Uterus (tissue), 4 donors: ENCODE measurements around the gene GRIK4. TPM values are rescaled to one million over a fixed set of nuclear protein-coding genes. Genes with fewer than 3 reads are reported as not detected.

ENCODE experiments used
- DNase-seq, 2 donors: peaks; one replicate each; pipeline ENCODE4 v3.0.0-alpha.2; 2019 to 2020
- H3K27ac ChIP-seq, 2 donors: fragments of 200-600 bp; sonication (generic); 1 replicate in 1 of 2; 2 replicates in 1 of 2; pipeline ENCODE4 v1.5.1; 2016 to 2018
- H3K27me3 ChIP-seq, 2 donors: fragments of 200-600 bp; sonication (generic); one replicate each; pipeline ENCODE4 v1.5.1; 2018 to 2019; ENCODE audit warnings: control low read depth in 1 of 2
- H3K36me3 ChIP-seq, 2 donors: fragments of 200-600 bp; sonication (generic); one replicate each; pipeline ENCODE4 v1.5.1; 2019; ENCODE audit warnings: control low read depth in 1 of 2
- H3K4me1 ChIP-seq, 2 donors: fragments of 200-600 bp; sonication (generic); one replicate each; pipeline ENCODE4 v1.5.1; 2018 to 2019; ENCODE audit warnings: control low read depth in 1 of 2
- H3K4me3 ChIP-seq, 2 donors: fragments of 200-600 bp; sonication (generic); 1 replicate in 1 of 2; 2 replicates in 1 of 2; pipeline ENCODE4 v1.5.1; 2018 to 2019; ENCODE audit warnings: mild to moderate bottlenecking in 1 of 2
- H3K9me3 ChIP-seq, 2 donors: fragments of 200-600 bp; sonication (generic); one replicate each; pipeline ENCODE4 v1.5.1; 2019; ENCODE audit warnings: control low read depth in 1 of 2
- POLR2A ChIP-seq, 2 donors: fragments of 450-650 bp; IDR thresholded peaks; one replicate each; pipeline ENCODE4 v1.6.1; 2016; ENCODE audit warnings: antibody characterized with exemption in 2 of 2, mild to moderate bottlenecking in 1 of 2, moderate library complexity in 1 of 2
- intact Hi-C: fragments of 100-400 bp; cut with DNase I; formaldehyde crosslinking; loops from one replicate; pipeline ENCODE4 v1.15.1; 2023; ENCODE audit warnings: low total_unique reads
- total RNA-seq, 4 donors: library from RNA; depleted of rRNA in 3 of 4; stranded (reverse); fragments of >200 nt in 3 of 4; gene quantifications; one replicate each; pipeline versions ENCODE4 v1.1.0 to v1.2.4, GENCODE V29; 2014 to 2023
- TF ChIP-seq, protein P1 (sequence below), 4 experiments: fragments of 200-600 bp in 2 of 4; fragments of 450-650 bp in 2 of 4; sonication (generic) in 2 of 4; IDR thresholded peaks; one replicate each; pipeline ENCODE4 v1.5.1; 2016 to 2019; ENCODE audit warnings: antibody characterized with exemption in 4 of 4, mild to moderate bottlenecking in 2 of 4, moderate library complexity in 1 of 4
- donor health status: DM: yes; HTN: yes; CAD: no.

The GRIK4 gene
- total RNA-seq, 4 donors from 2014 or later: 0.28 to 1.1 TPM; not detected in 2

- Histone ChIP-seq H3K27me3 (no peaks in the 10 kb centered on the region), H3K27ac (no peak overlapping the region), H3K36me3 (no peaks in the 10 kb centered on the region), H3K4me3 (no peak overlapping the region), H3K9me3 (no peaks in the 10 kb centered on the region), H3K4me1 (no peaks in the 10 kb centered on the region)
- DNase-seq: no peak
- intact Hi-C loops: no loop called here
- TF ChIP-seq, protein P1, sequence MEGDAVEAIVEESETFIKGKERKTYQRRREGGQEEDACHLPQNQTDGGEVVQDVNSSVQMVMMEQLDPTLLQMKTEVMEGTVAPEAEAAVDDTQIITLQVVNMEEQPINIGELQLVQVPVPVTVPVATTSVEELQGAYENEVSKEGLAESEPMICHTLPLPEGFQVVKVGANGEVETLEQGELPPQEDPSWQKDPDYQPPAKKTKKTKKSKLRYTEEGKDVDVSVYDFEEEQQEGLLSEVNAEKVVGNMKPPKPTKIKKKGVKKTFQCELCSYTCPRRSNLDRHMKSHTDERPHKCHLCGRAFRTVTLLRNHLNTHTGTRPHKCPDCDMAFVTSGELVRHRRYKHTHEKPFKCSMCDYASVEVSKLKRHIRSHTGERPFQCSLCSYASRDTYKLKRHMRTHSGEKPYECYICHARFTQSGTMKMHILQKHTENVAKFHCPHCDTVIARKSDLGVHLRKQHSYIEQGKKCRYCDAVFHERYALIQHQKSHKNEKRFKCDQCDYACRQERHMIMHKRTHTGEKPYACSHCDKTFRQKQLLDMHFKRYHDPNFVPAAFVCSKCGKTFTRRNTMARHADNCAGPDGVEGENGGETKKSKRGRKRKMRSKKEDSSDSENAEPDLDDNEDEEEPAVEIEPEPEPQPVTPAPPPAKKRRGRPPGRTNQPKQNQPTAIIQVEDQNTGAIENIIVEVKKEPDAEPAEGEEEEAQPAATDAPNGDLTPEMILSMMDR (IDR thresholded peaks at IDR 0.05): no peak
- no peak for TF ChIP-seq POLR2A (IDR thresholded peaks at IDR 0.05)
Observed at GRCh38 chr11:120773501-120774031, 262.0 kb downstream of the GRIK4 start.

GRCh38 chr11:120774591-120775386 is 263.2 kb downstream of the GRIK4 start:
- no peaks in the 10 kb centered on the region for H3K4me1 ChIP-seq
- no peaks in the 10 kb centered on the region for H3K36me3 ChIP-seq
- H3K27ac ChIP-seq: no peak overlapping the region
- intact Hi-C loops: no loop called here
- H3K27me3 ChIP-seq: no peaks in the 10 kb centered on the region
- no peak for TF ChIP-seq POLR2A (IDR thresholded peaks at IDR 0.05)
- TF ChIP-seq, protein P1 (IDR thresholded peaks at IDR 0.05): no peak
- H3K9me3 ChIP-seq: no peaks in the 10 kb centered on the region
- H3K4me3 ChIP-seq: no peak overlapping the region
- no peak for DNase-seq

DNA sequence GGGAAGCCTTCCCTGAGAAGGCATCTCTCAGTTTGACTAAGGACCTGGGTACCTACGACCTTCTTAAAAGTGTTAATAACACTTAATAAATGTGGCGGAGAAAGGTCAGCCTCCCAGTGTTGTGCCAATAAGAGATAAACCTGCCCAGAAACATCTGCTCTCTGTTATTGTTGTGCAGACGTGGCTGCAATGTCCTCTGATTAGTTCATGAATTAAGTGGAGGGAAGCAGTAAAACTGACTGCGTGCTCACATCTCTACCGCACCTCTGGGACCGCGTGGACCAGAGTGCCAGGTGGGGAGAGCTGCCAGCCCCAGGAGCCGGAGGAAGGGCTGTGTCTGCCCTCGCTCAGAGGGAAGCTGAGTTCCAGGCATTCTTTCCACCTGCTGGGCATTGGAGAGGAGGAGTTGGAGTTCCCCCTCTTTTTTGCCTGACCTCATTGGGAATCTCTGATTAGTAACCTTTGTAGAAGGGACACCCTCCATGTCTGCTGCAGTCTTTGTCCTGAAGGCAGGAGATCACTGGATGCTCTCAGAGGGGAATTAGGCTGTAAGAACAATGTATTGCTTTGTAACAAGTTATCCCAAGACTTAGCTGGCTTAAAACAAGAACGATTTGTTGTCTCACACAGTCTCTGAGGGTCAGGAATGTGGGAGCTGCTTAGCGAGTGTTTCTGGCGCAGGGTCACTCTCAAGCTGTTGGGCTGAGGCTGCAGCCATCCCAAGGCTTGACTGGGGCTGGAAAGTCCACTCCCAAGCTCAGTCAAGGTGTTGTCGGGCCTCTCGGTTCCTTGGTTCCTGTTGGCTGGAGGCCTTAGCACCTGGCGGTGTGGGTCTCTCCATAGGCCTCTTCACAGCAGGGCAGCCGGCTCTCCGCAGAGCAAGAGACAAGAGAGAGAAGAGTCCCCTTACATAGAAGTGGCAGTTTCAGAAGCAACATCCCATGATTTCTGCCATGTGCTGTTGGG is 264.7 kb downstream of the GRIK4 start:
- no peak overlapping the region for H3K4me3 ChIP-seq
- no peaks in the 10 kb centered on the region for H3K9me3 ChIP-seq
- TF ChIP-seq, protein P1 (IDR thresholded peaks at IDR 0.05): no peak
- TF ChIP-seq POLR2A (IDR thresholded peaks at IDR 0.05): no peak
- H3K27ac ChIP-seq: no peak overlapping the region
- DNase-seq: no peak
- no peaks in the 10 kb centered on the region for H3K27me3 ChIP-seq
- no peaks in the 10 kb centered on the region for H3K36me3 ChIP-seq
- intact Hi-C loops: no loop called here
- H3K4me1 ChIP-seq: no peaks in the 10 kb centered on the region

DNA sequence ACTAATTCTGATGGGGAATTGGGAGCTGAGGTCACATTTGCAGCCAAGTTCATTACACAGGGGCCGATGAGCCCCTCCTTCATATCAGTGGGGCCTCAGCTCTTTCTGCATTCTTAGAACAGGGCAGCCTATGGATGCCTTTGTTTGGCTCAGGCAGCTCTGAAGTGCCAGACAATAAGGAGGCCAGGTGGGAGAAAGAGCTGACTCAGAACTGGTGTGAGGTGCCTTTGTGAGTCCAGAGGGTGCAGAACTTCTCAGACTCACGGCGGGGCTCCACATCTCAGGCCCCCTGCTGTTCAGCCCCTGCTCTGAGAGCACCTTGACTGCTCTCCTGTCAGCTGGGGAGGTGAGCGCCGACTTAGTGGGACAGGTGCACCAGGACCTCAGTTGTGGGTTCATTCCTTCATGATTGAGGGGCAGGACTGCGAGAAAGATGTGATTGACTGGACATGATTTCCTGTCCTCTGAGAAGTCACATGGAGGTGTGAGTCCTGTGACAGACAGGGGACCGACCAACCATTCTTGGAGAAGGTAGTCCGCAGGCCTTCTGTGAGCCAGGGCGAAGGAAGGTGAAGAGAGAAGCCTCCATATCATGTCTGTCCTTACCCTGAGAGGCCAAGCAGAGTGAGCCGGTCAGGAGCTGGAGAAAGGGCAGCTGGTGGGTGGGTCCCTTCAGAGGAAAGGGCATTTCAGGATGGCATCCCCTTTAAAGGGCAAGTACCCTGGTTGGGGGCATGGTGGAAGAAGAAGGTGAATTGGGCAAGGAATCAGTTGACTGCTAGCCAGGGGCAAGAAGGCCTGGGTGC is 267.3 kb downstream of the GRIK4 start:
- H3K36me3 ChIP-seq: no peaks in the 10 kb centered on the region
- TF ChIP-seq POLR2A (IDR thresholded peaks at IDR 0.05): no peak
- TF ChIP-seq, protein P1 (IDR thresholded peaks at IDR 0.05): no peak
- no peaks in the 10 kb centered on the region for H3K9me3 ChIP-seq
- no peaks in the 10 kb centered on the region for H3K4me1 ChIP-seq
- H3K27me3 ChIP-seq: no peaks in the 10 kb centered on the region
- no peak for DNase-seq
- no peak overlapping the region for H3K27ac ChIP-seq
- no peak overlapping the region for H3K4me3 ChIP-seq
- intact Hi-C loops: no loop called here
